Measurements from ENCODE around the gene LIPT2.
"Not testable (repeated sequence)": the region's sequence is repeated elsewhere in the genome, so short reads cannot be mapped to it uniquely, and the experiment has no call there.

GRCh38 chr11:74534946-74535275 is 41.4 kb upstream of the LIPT2 start:
- TF ChIP-seq, protein P1, sequence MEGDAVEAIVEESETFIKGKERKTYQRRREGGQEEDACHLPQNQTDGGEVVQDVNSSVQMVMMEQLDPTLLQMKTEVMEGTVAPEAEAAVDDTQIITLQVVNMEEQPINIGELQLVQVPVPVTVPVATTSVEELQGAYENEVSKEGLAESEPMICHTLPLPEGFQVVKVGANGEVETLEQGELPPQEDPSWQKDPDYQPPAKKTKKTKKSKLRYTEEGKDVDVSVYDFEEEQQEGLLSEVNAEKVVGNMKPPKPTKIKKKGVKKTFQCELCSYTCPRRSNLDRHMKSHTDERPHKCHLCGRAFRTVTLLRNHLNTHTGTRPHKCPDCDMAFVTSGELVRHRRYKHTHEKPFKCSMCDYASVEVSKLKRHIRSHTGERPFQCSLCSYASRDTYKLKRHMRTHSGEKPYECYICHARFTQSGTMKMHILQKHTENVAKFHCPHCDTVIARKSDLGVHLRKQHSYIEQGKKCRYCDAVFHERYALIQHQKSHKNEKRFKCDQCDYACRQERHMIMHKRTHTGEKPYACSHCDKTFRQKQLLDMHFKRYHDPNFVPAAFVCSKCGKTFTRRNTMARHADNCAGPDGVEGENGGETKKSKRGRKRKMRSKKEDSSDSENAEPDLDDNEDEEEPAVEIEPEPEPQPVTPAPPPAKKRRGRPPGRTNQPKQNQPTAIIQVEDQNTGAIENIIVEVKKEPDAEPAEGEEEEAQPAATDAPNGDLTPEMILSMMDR (IDR thresholded peaks at IDR 0.05): not testable (repeated sequence)
- not testable (repeated sequence) for TF ChIP-seq EP300 (IDR thresholded peaks at IDR 0.05)
